Activated naive CD4-positive, alpha-beta T cell treated with anti-CD3 and anti-CD28 coated beads, Interleukin-2, amount 50 U/mL, for 72 hours (primary cell): ENCODE data around the gene JAK2. TPM values are rescaled to one million over a fixed set of nuclear protein-coding genes. Genes with fewer than 3 reads are reported as not detected.

Experiments used
- ATAC-seq, 2 donors: fragments of 150-1000 bp; cut with Tn5 transposase; 2 replicates each; pipeline ENCODE4 v1.10.0; 2021; ENCODE audit warnings: mild to moderate bottlenecking in 2 of 2, moderate library complexity in 2 of 2
- DNase-seq, 2 donors: peaks; one replicate each; pipeline ENCODE4 v3.0.0; 2021 to 2022; ENCODE audit warnings: low spot score in 2 of 2
- H3K27ac Mint-ChIP-seq, 2 donors: one replicate each; pipeline ENCODE4 v1.8.0; 2022; ENCODE audit warnings: mild to moderate bottlenecking in 2 of 2, mixed read lengths in 2 of 2
- H3K36me3 Mint-ChIP-seq, 2 donors: one replicate each; pipeline ENCODE4 v1.8.0; 2022; ENCODE audit warnings: mixed read lengths in 2 of 2
- H3K9me3 Mint-ChIP-seq, 2 donors: one replicate each; pipeline ENCODE4 v1.8.0; 2022; ENCODE audit warnings: mixed read lengths in 2 of 2
- total RNA-seq, 2 donors: library from RNA; stranded (reverse); gene quantifications; one replicate each; pipeline ENCODE4 v1.2.3, GENCODE V29; 2022

The JAK2 gene
- total RNA-seq, 2 donors from 2014 or later: 16.4 to 30.4 TPM

GRCh38 chr9:4969130-4969529, 15.9 kb upstream of the JAK2 start:
- Mint-ChIP-seq H3K36me3 (peaks cover 6% of the 10 kb centered on the region in 2 donors), H3K27ac (peak overlapping the region in 1 of 2 donors; percentile 5), H3K9me3 (peaks cover 5 to 6% of the 10 kb centered on the region in 2 donors)
- DNase-seq: no peak
- no peak for ATAC-seq

GRCh38 chr9:4970970-4971641, 14.0 kb upstream of the JAK2 start:
- Mint-ChIP-seq H3K36me3 (no peaks in the 10 kb centered on the region), H3K27ac (no peak overlapping the region), H3K9me3 (no peaks in the 10 kb centered on the region)
- DNase-seq: peak; percentile 62 to 68
- ATAC-seq: peak; percentile 94 to 96

GRCh38 chr9:4973246-4973645, 11.8 kb upstream of the JAK2 start:
- Mint-ChIP-seq H3K36me3 (no peaks in the 10 kb centered on the region), H3K27ac (no peak overlapping the region), H3K9me3 (no peaks in the 10 kb centered on the region)
- DNase-seq (no peak), ATAC-seq (no peak)

GRCh38 chr9:4973902-4974301, 11.2 kb upstream of the JAK2 start:
- H3K9me3 Mint-ChIP-seq: no peaks in the 10 kb centered on the region
- no peak for ATAC-seq
- no peak overlapping the region for H3K27ac Mint-ChIP-seq
- no peaks in the 10 kb centered on the region for H3K36me3 Mint-ChIP-seq
- no peak for DNase-seq

GRCh38 chr9:4979239-4979638, 5.8 kb upstream of the JAK2 start:
- DNase-seq: no peak
- H3K9me3 Mint-ChIP-seq: no peaks in the 10 kb centered on the region
- H3K36me3 Mint-ChIP-seq: peaks cover 0 to 4% of the 10 kb centered on the region in 2 donors
- no peak for ATAC-seq
- H3K27ac Mint-ChIP-seq: peak overlapping the region in 1 of 2 donors; percentile 24

GRCh38 chr9:4980086-4980727, 4.9 kb upstream of the JAK2 start:
- H3K27ac Mint-ChIP-seq: peak overlapping the region; percentile 24 to 31
- peaks cover 0 to 7% of the 10 kb centered on the region in 2 donors for H3K36me3 Mint-ChIP-seq
- no peaks in the 10 kb centered on the region for H3K9me3 Mint-ChIP-seq
- ATAC-seq: peak; percentile 21 to 46
- no peak for DNase-seq

GRCh38 chr9:4982721-4983482, 2.2 kb upstream of the JAK2 start:
- Mint-ChIP-seq H3K27ac (peak overlapping the region; percentile 46 to 89), H3K36me3 (peaks cover 14 to 16% of the 10 kb centered on the region in 2 donors), H3K9me3 (no peaks in the 10 kb centered on the region)
- DNase-seq (no peak), ATAC-seq (no peak)

GRCh38 chr9:4983601-4984165, 1.4 kb upstream of the JAK2 start:
- no peak for ATAC-seq

GRCh38 chr9:4984171-4984620, 876 bp upstream of the JAK2 start:
- peaks cover 14 to 16% of the 10 kb centered on the region in 2 donors for H3K36me3 Mint-ChIP-seq
- peak overlapping the region; percentile 89 to 95 for H3K27ac Mint-ChIP-seq
- peak in 1 of 2 donors; percentile 3 for ATAC-seq
- DNase-seq: no peak
- H3K9me3 Mint-ChIP-seq: no peaks in the 10 kb centered on the region

More at GRCh38 chr9:4983601-4984165, 1.4 kb upstream of the JAK2 start:
- DNase-seq: no peak
- peak overlapping the region; percentile 89 to 95 for H3K27ac Mint-ChIP-seq
- no peaks in the 10 kb centered on the region for H3K9me3 Mint-ChIP-seq
- H3K36me3 Mint-ChIP-seq: peaks cover 14 to 16% of the 10 kb centered on the region in 2 donors

GRCh38 chr9:4985386-4986266, 554 bp downstream of the JAK2 start:
- ATAC-seq: peak in 1 of 2 donors; percentile 31
- DNase-seq: no peak
- H3K27ac Mint-ChIP-seq: peak overlapping the region; percentile 89 to 95
- H3K9me3 Mint-ChIP-seq: no peaks in the 10 kb centered on the region
- peaks cover 14 to 16% of the 10 kb centered on the region in 2 donors for H3K36me3 Mint-ChIP-seq

- H3K9me3 Mint-ChIP-seq: no peaks in the 10 kb centered on the region
- H3K36me3 Mint-ChIP-seq: peaks cover 14 to 16% of the 10 kb centered on the region in 2 donors
- ATAC-seq (no peak), DNase-seq (no peak)
- peak overlapping the region; percentile 89 to 95 for H3K27ac Mint-ChIP-seq
These were observed 1.2 kb downstream of the JAK2 start for GRCh38 chr9:4986296-4986695.

GRCh38 chr9:4986783-4987182, 1.7 kb downstream of the JAK2 start:
- Mint-ChIP-seq H3K27ac (peak overlapping the region in 1 of 2 donors; percentile 89), H3K36me3 (peaks cover 17 to 18% of the 10 kb centered on the region in 2 donors), H3K9me3 (no peaks in the 10 kb centered on the region)
- no peak for DNase-seq
- ATAC-seq: no peak

- H3K27ac Mint-ChIP-seq: no peak overlapping the region
- no peaks in the 10 kb centered on the region for H3K9me3 Mint-ChIP-seq
- ATAC-seq (no peak), DNase-seq (peak in 1 of 2 donors; percentile 74)
- H3K36me3 Mint-ChIP-seq: peaks cover 29 to 30% of the 10 kb centered on the region in 2 donors
These were observed 2.9 kb downstream of the JAK2 start for GRCh38 chr9:4987961-4988421.

- peaks cover 17 to 47% of the 10 kb centered on the region in 2 donors for H3K36me3 Mint-ChIP-seq
These were observed 7.8 kb downstream of the JAK2 start for GRCh38 chr9:4992872-4993271.

GRCh38 chr9:4994166-4994890, 9.3 kb downstream of the JAK2 start:
- Mint-ChIP-seq H3K27ac (no peak overlapping the region), H3K36me3 (peaks cover 17 to 49% of the 10 kb centered on the region in 2 donors), H3K9me3 (no peaks in the 10 kb centered on the region)
- ATAC-seq (no peak), DNase-seq (no peak)

More at GRCh38 chr9:4992872-4993271, 7.8 kb downstream of the JAK2 start:
- Mint-ChIP-seq H3K9me3 (no peaks in the 10 kb centered on the region), H3K27ac (peak overlapping the region in 1 of 2 donors; percentile 17)
- DNase-seq: no peak
- ATAC-seq: no peak
